ENCODE measurements around the gene TCFL5.
"Not testable (repeated sequence)": the region's sequence is repeated elsewhere in the genome, so short reads cannot be mapped to it uniquely, and the experiment has no call there.

TCFL5 gene

GRCh38 chr20:62855120-62855519 lies 6.5 kb downstream of the TCFL5 start:
- no peak for DNase-seq (ENCODE audit: low spot score)

GRCh38 chr20:62854121-62854520 lies 7.5 kb downstream of the TCFL5 start:
- no peak for DNase-seq (ENCODE audit: low spot score)

DNA sequence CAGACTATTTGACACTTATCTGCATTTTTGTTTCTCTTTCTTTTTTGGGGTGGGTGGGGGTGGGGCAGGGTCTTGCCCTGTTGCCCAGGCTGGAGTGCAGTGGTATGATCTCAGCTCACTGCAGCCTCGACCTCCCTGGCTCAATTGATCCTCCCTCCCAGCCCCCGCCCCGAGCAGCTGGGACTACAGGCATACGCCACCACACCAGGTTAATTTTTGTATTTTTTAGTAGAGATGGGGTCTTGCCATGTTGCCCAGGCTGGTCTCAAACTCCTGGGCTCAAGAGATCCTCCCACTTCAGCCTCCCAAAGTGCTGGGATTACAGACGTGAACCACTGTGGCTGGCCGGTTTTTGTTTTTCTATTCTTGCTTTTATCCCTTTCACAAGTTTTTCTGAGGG lies 8.3 kb downstream of the TCFL5 start:
- not testable (repeated sequence) for DNase-seq (ENCODE audit: low spot score)

- no peak for DNase-seq (ENCODE audit: low spot score)
Observed at GRCh38 chr20:62852841-62853240, 8.8 kb downstream of the TCFL5 start.

- DNase-seq (ENCODE audit: low spot score): no peak
Observed at GRCh38 chr20:62852196-62852595, 9.4 kb downstream of the TCFL5 start.

DNA sequence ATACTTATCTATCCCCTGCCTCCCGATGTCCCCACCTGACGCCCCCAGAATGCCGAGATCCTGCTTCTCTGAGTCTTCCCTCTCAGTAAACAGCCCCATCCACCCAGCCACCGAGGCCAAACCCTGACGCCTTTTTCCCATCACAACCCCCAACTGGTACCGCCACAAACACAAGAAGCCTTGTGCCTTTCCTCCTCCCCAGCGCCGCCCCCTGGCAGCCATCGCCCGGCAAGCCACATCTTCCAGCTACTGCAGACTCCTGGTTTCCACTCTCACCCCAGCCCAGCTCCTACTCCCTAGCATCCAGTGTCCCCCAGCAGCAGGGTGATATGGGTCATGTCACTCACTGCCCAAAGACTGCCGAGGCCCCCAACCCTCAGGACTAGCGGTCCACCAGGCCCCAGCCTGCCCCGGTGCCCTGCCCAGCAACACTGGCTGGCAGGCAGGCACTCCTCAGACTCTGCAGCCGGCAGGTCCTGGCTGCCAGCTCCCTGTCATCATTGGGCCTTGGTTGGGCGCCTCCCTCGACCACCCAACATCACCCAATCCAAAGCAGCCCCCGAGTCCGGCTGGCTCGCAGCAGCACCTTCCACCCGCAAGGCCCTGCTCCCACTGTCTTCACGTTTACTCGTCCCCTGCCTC lies 11.2 kb downstream of the TCFL5 start:
- DNase-seq (ENCODE audit: low spot score): peak; percentile 88

- no peak for DNase-seq (ENCODE audit: low spot score)
Observed at GRCh38 chr20:62849431-62849830, 12.2 kb downstream of the TCFL5 start.

GRCh38 chr20:62848917-62849316 lies 12.7 kb downstream of the TCFL5 start:
- DNase-seq (ENCODE audit: low spot score): not testable (repeated sequence)

DNA sequence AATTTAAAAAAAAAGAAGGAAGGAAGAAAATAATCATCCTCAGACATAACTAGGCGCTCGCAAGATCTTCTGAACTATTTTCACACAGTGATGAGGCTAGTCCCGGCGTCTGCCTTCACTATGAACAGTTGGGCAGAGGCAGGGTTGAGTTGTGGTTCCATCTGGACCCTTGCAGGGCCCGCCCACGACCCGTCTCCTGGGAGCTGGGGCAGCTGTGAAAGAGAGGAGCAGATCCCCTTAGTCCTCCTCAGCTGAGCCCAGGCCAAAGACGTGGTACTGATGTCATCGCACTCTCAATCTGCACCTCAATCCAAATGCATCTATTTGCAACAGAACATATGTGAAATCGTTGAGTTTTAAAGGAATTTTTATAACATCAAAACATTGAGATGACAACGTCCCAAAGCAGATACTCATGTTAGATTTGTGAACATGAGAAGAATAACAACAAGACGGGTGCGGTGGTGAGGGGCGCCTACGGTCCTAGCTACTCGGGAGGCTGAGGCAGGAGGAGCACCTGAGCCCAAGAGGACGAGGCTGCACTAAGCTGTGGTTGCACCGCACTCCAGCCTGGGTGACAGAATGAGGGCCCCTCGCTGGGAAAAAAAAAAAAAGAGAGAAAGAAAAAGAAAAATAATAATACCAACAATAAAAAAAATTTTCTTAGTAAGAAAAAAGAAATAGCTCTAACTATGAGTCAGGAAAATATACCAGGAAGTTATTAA lies 15.3 kb downstream of the TCFL5 start:
- peak; percentile 54 for DNase-seq (ENCODE audit: low spot score)

DNA sequence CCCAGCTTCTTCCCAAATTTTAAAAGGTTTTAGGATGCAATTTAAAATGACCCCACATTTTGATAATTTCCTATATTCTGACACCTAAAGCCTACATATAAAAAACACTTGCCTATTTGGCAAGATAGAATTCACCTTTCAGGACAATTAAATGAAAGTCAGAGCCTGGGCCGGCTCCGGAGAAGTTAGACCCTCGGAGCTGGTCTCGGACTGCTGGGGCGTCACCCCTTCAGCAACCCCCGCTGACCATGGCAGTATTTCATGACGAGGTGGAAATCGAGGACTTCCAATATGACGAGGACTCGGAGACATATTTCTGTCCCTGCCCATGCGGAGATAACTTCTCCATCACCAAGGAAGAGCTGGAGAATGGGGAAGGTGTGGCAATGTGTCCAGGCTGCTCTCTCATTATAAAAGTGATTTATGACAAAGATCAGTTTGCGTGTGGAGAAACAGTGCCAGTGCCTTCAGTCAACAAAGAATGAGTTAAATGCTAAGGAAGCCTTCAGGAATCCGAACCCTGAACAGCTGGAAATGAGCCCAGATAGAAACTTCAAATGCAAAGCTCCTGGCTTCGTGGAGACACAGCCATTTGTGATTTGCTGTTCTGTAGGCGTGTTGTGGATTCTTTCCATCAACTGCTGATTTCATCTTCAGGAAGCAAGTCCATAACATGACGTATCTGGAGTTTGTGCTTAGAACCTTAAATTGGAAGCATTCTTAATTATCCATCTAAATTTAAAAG lies 16.0 kb downstream of the TCFL5 start:
- DNase-seq (ENCODE audit: low spot score): no peak

DNA sequence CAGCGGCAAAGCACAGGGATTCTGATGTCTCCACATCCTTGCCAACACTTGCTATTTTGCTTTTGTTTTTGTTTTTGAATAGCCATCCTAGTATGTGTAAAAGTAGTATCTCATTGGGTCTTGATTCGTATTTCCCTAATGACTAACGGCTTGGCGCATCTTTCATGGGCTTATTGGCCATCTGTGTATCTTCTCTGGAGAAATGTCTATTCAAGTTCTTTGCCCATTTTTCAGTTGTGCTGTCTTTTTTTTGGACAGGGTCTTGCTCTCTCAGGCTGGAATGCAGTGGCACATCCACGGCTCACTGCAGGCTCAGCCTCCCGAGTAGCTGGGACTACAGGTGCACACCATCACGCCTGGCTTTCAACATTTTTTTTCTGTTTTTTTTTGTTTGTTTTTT lies 17.4 kb downstream of the TCFL5 start:
- no peak for DNase-seq (ENCODE audit: low spot score)

- DNase-seq (ENCODE audit: low spot score): no peak
Observed at GRCh38 chr20:62843656-62844055, 18.0 kb downstream of the TCFL5 start.

GRCh38 chr20:62841705-62842212 lies 19.9 kb downstream of the TCFL5 start:
- no peak for DNase-seq (ENCODE audit: low spot score)

GRCh38 chr20:62840244-62841197 lies 21.1 kb downstream of the TCFL5 start:
- no peak for DNase-seq (ENCODE audit: low spot score)

DNA sequence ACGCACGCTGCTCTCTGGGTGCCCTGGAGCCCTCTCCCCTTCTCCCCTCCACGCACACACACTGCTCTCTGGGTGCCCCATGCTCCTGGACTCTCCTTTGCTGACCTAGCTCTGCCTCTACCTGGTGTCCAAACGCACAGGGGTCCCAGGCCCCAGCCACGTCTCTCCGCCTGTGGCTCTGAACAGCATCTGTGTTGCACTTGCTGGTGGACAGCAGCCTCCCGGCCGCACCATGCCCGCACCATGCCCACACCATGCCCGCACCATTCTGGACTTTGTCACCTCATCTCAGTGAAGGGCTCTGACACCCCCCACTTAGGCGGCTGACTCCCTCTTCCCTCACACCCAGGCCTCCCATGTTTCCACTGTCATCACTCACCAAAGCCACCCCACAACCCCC lies 21.8 kb downstream of the TCFL5 start:
- no peak for DNase-seq (ENCODE audit: low spot score)

DNA sequence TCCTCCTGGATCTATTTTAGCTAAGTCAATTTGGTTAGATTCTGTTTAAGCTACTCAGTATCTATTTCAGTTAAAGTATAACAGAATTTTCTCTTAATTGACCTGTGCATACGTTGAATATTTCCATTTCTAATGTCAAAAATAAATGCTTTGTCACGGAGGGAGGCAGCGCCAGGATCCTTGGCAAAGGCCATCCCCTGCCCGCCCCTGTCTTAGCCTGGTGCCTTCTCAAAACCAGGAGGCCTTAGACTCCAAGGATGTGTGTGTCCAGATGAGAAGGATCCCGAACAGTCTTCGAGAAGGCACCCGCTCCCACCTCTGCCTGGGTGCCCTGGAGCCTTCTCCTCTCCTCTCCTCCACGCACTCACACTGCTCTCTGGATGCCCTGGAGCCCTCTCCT lies 22.4 kb downstream of the TCFL5 start:
- no peak for DNase-seq (ENCODE audit: low spot score)

DNA sequence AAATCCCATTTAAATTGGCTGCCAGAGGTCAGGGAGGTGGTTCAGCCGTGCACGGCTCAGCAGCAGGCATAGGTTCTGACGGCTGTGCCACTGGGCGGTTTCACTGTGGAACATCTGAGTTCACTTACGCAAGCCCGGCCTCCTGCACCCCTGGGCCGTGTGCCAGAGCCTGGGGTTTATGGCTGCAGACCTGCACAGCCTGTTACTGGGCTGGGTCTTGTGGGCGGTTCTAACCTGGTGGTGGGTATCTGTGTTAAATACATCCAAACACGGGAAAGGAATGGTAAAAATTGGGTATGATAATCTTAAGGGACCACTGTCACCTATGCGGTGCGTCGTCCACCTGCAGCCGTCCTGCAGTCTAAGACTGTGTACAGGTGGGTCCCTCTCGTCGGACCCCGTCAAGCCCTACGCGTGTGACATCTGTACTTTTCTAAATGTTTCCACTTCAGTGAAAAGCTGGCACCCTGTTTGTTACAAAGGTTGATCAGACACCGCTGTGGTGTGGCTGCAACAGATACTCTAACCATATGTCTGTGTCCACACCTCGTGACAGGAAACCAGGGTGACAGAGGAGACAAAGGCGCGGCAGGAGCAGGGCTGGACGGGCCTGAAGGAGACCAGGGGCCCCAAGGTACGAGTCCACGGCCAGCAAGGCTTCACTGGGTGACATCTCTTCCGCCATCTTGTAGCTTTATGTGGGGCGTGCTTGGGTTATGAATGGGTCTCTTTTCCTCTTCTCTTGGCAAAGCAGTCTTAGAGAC lies 23.3 kb downstream of the TCFL5 start:
- DNase-seq (ENCODE audit: low spot score): no peak

DNA sequence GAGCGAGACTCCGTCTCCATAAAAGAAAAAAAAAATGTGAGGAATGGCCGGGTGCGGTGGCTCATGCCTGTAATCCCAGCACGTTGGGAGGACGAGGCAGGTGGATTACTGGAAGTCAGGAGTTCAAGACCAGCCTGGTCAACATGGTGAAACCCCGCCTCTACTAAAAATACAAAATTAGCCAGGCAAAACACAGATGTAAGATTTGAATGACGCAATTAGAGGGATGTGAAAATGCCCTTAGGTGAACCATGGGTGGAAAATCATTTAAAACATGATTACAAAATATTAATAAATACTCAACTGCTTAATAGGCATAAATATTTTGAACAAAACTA lies 23.9 kb downstream of the TCFL5 start:
- DNase-seq (ENCODE audit: low spot score): no peak

DNA sequence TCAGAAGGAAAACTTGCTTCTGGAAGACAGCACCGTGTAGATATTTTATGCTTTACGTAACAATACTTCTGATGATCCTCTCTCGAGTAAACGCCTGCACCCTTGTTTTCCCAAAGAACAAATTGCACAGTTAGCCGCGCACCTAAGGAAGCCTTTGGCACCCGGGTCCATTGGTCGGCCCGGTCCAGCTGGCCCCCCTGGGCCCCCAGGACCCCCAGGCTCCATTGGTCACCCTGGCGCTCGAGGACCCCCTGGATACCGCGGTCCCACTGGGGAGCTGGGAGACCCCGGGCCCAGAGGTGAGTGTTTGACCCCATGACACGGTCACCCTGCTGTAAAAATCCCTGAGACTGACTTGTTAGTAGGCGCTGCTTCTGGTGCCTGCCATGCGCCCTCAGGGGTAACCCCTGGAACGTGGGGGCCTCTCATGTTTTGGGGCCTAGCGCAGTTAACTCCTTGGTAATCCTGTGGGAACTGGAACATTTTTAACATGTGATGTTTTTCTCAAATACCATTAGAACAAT lies 24.6 kb downstream of the TCFL5 start:
- no peak for DNase-seq (ENCODE audit: low spot score)

- no peak for DNase-seq (ENCODE audit: low spot score)
Observed at GRCh38 chr20:62835931-62836861, 25.4 kb downstream of the TCFL5 start.

Data from Ammon's horn (tissue), 1 donor.